WTC11 (cell line): ENCODE measurements around the gene SCNN1A. TPM values are rescaled to one million over a fixed set of nuclear protein-coding genes. Genes with fewer than 3 reads are reported as not detected.

Experiments
- ATAC-seq: fragments of 200-7000 bp; cut with Tn5 transposase; 2 replicates; pipeline ENCODE4 v1.10.0; 2021; ENCODE audit warnings: mild to moderate bottlenecking, moderate library complexity
- CTCF ChIA-PET: fragments of 300-600 bp; sonication (Branson Sonifier 250); formaldehyde crosslinking; loops from one replicate; lab custom pipeline; 2021; ENCODE audit warnings: antibody characterized with exemption; lab: Charles Lee
- POLR2A ChIA-PET: fragments of 350-600 bp; sonication (Branson Sonifier 250); formaldehyde crosslinking; loops from one replicate; lab custom pipeline; 2021; ENCODE audit warnings: antibody characterized with exemption; lab: Charles Lee
- DNase-seq: peaks from one replicate; pipeline ENCODE4 v3.0.0; 2021; ENCODE audit warnings: low spot score
- H3K27ac Mint-ChIP-seq: 2 replicates; pipeline ENCODE4 v1.8.0; 2021; ENCODE audit warnings: mixed read lengths
- H3K27me3 Mint-ChIP-seq: 2 replicates; pipeline ENCODE4 v1.8.0; 2021; ENCODE audit warnings: low read depth, mild to moderate bottlenecking, moderate library complexity, mixed read lengths
- H3K36me3 Mint-ChIP-seq: 2 replicates; pipeline ENCODE4 v1.8.0; 2021; ENCODE audit warnings: mixed read lengths
- H3K4me1 Mint-ChIP-seq: 2 replicates; pipeline ENCODE4 v1.8.0; 2022; ENCODE audit warnings: mixed read lengths
- H3K4me3 Mint-ChIP-seq: 2 replicates; pipeline ENCODE4 v1.8.0; 2021; ENCODE audit warnings: mild to moderate bottlenecking, moderate library complexity, mixed read lengths
- H3K9me3 Mint-ChIP-seq: 2 replicates; pipeline ENCODE4 v1.8.0; 2021; ENCODE audit warnings: mixed read lengths
- ATF1 ChIP-seq: sonication (generic); formaldehyde crosslinking; IDR thresholded peaks from 2 replicates; pipeline ENCODE4 v1.8.1; 2023; ENCODE audit warnings: mild to moderate bottlenecking, moderate library complexity, missing genetic modification reagents
- CBFB ChIP-seq: sonication (generic); formaldehyde crosslinking; IDR thresholded peaks from 2 replicates; pipeline ENCODE4 v1.8.1; 2022; ENCODE audit warnings: mild to moderate bottlenecking, low read depth, missing genetic modification reagents
- CREB1 ChIP-seq: sonication (generic); formaldehyde crosslinking; IDR thresholded peaks from 2 replicates; pipeline ENCODE4 v1.8.0; 2023; ENCODE audit warnings: mild to moderate bottlenecking, missing genetic modification reagents
- ESRRA ChIP-seq: sonication (generic); formaldehyde crosslinking; IDR thresholded peaks from 2 replicates; pipeline ENCODE4 v1.8.1; 2022; ENCODE audit warnings: mild to moderate bottlenecking, missing genetic modification reagents, borderline replicate concordance
- ETV6 ChIP-seq: sonication (generic); formaldehyde crosslinking; IDR thresholded peaks from 2 replicates; pipeline ENCODE4 v1.8.1; 2022; ENCODE audit warnings: mild to moderate bottlenecking, missing genetic modification reagents
- FOXK1 ChIP-seq: sonication (generic); formaldehyde crosslinking; IDR thresholded peaks from 2 replicates; pipeline ENCODE4 v1.8.0; 2022; ENCODE audit warnings: mild to moderate bottlenecking, moderate library complexity, missing genetic modification reagents
- JAZF1 ChIP-seq: fragments of 250-450 bp; sonication (Bioruptor Pico); IDR thresholded peaks from 2 replicates; pipeline ENCODE4 v1.9.0; 2021; ENCODE audit warnings: moderate library complexity, mild to moderate bottlenecking, inconsistent platforms
- MXD4 ChIP-seq: fragments of 250-450 bp; sonication (Bioruptor Pico); IDR thresholded peaks from 2 replicates; pipeline ENCODE4 v1.8.0; 2021; ENCODE audit warnings: mild to moderate bottlenecking, moderate library complexity, borderline replicate concordance
- MYBL2 ChIP-seq: sonication (generic); formaldehyde crosslinking; IDR thresholded peaks from 2 replicates; pipeline ENCODE4 v1.8.1; 2023; ENCODE audit warnings: mild to moderate bottlenecking, moderate library complexity, missing genetic modification reagents
- NFE2L1 ChIP-seq: sonication (generic); formaldehyde crosslinking; IDR thresholded peaks from 2 replicates; pipeline ENCODE4 v1.8.1; 2023; ENCODE audit warnings: missing genetic modification reagents
- NFYB ChIP-seq: sonication (generic); formaldehyde crosslinking; conservative IDR thresholded peaks from 2 replicates; pipeline ENCODE4 v1.8.0; 2022; ENCODE audit warnings: low read depth, missing genetic modification reagents
- NR3C1 ChIP-seq: sonication (generic); formaldehyde crosslinking; conservative IDR thresholded peaks from 2 replicates; pipeline ENCODE4 v1.8.1; 2023; ENCODE audit warnings: low read depth, mild to moderate bottlenecking, missing genetic modification reagents
- RELA ChIP-seq: sonication (generic); formaldehyde crosslinking; IDR thresholded peaks from 2 replicates; pipeline ENCODE4 v1.8.1; 2022; ENCODE audit warnings: missing genetic modification reagents, mild to moderate bottlenecking, borderline replicate concordance
- RORB ChIP-seq: fragments of 250-450 bp; sonication (Bioruptor Pico); IDR thresholded peaks from 2 replicates; pipeline ENCODE4 v1.9.0; 2021; ENCODE audit warnings: mild to moderate bottlenecking
- TEAD1 ChIP-seq: sonication (generic); formaldehyde crosslinking; IDR thresholded peaks from 2 replicates; pipeline ENCODE4 v1.8.0; 2022; ENCODE audit warnings: mild to moderate bottlenecking, missing genetic modification reagents
- TEAD4 ChIP-seq: sonication (generic); formaldehyde crosslinking; IDR thresholded peaks from 2 replicates; pipeline ENCODE4 v1.8.0; 2022; ENCODE audit warnings: mild to moderate bottlenecking, missing genetic modification reagents
- ZNF138 ChIP-seq: sonication (generic); formaldehyde crosslinking; conservative IDR thresholded peaks from 2 replicates; pipeline ENCODE4 v1.8.1; 2022; ENCODE audit warnings: mild to moderate bottlenecking, moderate library complexity, missing genetic modification reagents
- ZNF263 ChIP-seq: sonication (generic); formaldehyde crosslinking; IDR thresholded peaks from 2 replicates; pipeline ENCODE4 v1.8.1; 2022; ENCODE audit warnings: low read depth, mild to moderate bottlenecking, moderate library complexity, missing genetic modification reagents
- ZNF396 ChIP-seq: fragments of 250-450 bp; sonication (Bioruptor Pico); IDR thresholded peaks from 2 replicates; pipeline ENCODE4 v1.8.0; 2021; ENCODE audit warnings: mild to moderate bottlenecking, moderate library complexity, borderline replicate concordance
- total RNA-seq: library from RNA; stranded (reverse); gene quantifications from 3 replicates; pipeline ENCODE4 v1.2.3, GENCODE V29; 2021
- TF ChIP-seq, protein P1 (sequence below): sonication (generic); formaldehyde crosslinking; IDR thresholded peaks from 2 replicates; pipeline ENCODE4 v1.8.0; 2022; ENCODE audit warnings: missing genetic modification reagents
- TF ChIP-seq, protein P2 (sequence below): sonication (generic); formaldehyde crosslinking; IDR thresholded peaks from 2 replicates; pipeline ENCODE4 v1.8.1; 2023; ENCODE audit warnings: mild to moderate bottlenecking, moderate library complexity, missing genetic modification reagents
- TF ChIP-seq, protein P3 (sequence below): sonication (generic); formaldehyde crosslinking; IDR thresholded peaks from 2 replicates; pipeline ENCODE4 v1.8.1; 2023; ENCODE audit warnings: mild to moderate bottlenecking, missing genetic modification reagents, moderate library complexity
- TF ChIP-seq, protein P4 (sequence below): sonication (generic); formaldehyde crosslinking; IDR thresholded peaks from 2 replicates; pipeline ENCODE4 v1.8.0; 2022; ENCODE audit warnings: mild to moderate bottlenecking, missing genetic modification reagents
- TF ChIP-seq, protein P5 (sequence below): fragments of 250-450 bp; sonication (Bioruptor Pico); IDR thresholded peaks from 2 replicates; pipeline ENCODE4 v1.8.0; 2021; ENCODE audit warnings: mild to moderate bottlenecking
- TF ChIP-seq, protein P6 (sequence below): sonication (generic); formaldehyde crosslinking; IDR thresholded peaks from 2 replicates; pipeline ENCODE4 v1.8.0; 2023; ENCODE audit warnings: missing genetic modification reagents
- TF ChIP-seq, protein P7 (sequence below): sonication (generic); formaldehyde crosslinking; IDR thresholded peaks from 2 replicates; pipeline ENCODE4 v1.8.0; 2022; ENCODE audit warnings: mild to moderate bottlenecking, missing genetic modification reagents

Gene SCNN1A
- total RNA-seq, 1 experiment from 2014 or later, result 100 TPM

DNA sequence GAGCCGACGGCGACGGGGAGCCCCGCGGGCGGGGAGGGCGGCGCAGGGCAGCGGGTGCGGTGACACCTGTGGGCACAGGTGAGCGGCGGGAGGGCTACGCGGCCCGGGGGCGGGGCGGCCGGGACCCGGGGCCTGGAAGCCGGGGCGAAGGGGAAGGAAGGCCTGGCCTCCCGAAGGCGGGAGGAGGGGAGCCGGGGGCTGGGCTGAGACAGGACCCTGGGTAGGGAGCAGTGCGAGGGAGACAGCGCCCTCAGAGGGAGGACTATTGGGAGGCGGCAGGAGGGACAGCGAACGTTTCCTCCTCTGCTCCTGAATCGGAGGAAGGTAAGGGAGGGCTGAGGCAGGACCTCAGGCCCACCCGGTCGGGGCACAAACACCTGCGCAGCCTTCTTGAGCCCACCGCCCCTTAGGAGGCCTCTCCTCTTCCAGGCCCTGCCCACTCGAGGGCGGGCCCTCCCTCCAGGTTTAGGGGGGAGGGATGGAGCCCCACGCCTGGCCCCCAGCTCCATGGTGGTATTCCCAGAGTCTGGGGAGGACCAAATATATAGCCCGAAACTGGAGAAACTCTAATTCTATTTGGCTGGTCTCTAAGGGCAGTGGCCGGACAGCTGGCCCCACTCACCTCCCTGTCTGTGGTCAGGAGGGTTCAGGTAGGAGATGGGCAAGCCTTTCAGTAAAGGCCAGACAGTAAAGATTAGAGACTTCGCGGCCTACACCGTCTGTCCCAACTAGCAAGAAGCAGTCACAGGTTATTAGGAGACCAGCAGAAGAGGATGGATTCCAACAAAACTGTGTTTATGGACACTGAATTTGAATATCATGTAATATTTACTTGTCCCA, 64.4 kb downstream of the SCNN1A start:
- Mint-ChIP-seq H3K9me3 (no peaks in the 10 kb centered on the region), H3K27me3 (peaks cover 11% of the 10 kb centered on the region), H3K4me3 (peak overlapping the region; percentile 66), H3K4me1 (peaks cover 23% of the 10 kb centered on the region), H3K36me3 (peaks cover 21% of the 10 kb centered on the region), H3K27ac (no peak overlapping the region)
- ChIA-PET POLR2A (no interaction called here), CTCF (interaction anchor here (0.6 to 3.3 kb wide), 6 partner anchors 25 to 253 kb away, joined by 3 to 13 read pairs (median 3); partner anchors contain the start of gene TNFRSF1A)
- DNase-seq (peak; percentile 77), ATAC-seq (peak; percentile 69)
- TF ChIP-seq, protein P1, sequence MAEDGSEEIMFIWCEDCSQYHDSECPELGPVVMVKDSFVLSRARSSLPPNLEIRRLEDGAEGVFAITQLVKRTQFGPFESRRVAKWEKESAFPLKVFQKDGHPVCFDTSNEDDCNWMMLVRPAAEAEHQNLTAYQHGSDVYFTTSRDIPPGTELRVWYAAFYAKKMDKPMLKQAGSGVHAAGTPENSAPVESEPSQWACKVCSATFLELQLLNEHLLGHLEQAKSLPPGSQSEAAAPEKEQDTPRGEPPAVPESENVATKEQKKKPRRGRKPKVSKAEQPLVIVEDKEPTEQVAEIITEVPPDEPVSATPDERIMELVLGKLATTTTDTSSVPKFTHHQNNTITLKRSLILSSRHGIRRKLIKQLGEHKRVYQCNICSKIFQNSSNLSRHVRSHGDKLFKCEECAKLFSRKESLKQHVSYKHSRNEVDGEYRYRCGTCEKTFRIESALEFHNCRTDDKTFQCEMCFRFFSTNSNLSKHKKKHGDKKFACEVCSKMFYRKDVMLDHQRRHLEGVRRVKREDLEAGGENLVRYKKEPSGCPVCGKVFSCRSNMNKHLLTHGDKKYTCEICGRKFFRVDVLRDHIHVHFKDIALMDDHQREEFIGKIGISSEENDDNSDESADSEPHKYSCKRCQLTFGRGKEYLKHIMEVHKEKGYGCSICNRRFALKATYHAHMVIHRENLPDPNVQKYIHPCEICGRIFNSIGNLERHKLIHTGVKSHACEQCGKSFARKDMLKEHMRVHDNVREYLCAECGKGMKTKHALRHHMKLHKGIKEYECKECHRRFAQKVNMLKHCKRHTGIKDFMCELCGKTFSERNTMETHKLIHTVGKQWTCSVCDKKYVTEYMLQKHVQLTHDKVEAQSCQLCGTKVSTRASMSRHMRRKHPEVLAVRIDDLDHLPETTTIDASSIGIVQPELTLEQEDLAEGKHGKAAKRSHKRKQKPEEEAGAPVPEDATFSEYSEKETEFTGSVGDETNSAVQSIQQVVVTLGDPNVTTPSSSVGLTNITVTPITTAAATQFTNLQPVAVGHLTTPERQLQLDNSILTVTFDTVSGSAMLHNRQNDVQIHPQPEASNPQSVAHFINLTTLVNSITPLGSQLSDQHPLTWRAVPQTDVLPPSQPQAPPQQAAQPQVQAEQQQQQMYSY (CRISPR knock-in tag), result peak; percentile 27; the same call in 1 of the 2 replicates
- TF ChIP-seq FOXK1 (CRISPR knock-in tag) (peak; percentile 20; the same call in 1 of the 2 replicates), CREB1 (no peak), TEAD1 (CRISPR knock-in tag) (no peak), ATF1 (CRISPR knock-in tag) (no peak), RORB (CRISPR knock-in tag) (no peak), NFYB (CRISPR knock-in tag) (no peak), RELA (no peak), CBFB (CRISPR knock-in tag) (no peak), ZNF263 (CRISPR knock-in tag) (peak; percentile 57), ETV6 (CRISPR knock-in tag) (peak; percentile 71; the same call in 1 of the 2 replicates), MYBL2 (CRISPR knock-in tag) (0 out of 2 replicates have a peak, but pooled peaks have one; percentile 20), NR3C1 (CRISPR knock-in tag) (no peak), MXD4 (CRISPR knock-in tag) (no peak), ESRRA (CRISPR knock-in tag) (0 out of 2 replicates have a peak, but pooled peaks have one; percentile 10), ZNF138 (no peak), JAZF1 (CRISPR knock-in tag) (no peak), TEAD4 (CRISPR knock-in tag) (no peak), NFE2L1 (CRISPR knock-in tag) (no peak), ZNF396 (no peak)
- TF ChIP-seq, protein P2, sequence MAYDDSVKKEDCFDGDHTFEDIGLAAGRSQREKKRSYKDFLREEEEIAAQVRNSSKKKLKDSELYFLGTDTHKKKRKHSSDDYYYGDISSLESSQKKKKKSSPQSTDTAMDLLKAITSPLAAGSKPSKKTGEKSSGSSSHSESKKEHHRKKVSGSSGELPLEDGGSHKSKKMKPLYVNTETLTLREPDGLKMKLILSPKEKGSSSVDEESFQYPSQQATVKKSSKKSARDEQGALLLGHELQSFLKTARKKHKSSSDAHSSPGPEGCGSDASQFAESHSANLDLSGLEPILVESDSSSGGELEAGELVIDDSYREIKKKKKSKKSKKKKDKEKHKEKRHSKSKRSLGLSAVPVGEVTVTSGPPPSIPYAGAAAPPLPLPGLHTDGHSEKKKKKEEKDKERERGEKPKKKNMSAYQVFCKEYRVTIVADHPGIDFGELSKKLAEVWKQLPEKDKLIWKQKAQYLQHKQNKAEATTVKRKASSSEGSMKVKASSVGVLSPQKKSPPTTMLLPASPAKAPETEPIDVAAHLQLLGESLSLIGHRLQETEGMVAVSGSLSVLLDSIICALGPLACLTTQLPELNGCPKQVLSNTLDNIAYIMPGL (CRISPR knock-in tag), result peak; percentile 12; the same call in 1 of the 2 replicates
- TF ChIP-seq, protein P3, sequence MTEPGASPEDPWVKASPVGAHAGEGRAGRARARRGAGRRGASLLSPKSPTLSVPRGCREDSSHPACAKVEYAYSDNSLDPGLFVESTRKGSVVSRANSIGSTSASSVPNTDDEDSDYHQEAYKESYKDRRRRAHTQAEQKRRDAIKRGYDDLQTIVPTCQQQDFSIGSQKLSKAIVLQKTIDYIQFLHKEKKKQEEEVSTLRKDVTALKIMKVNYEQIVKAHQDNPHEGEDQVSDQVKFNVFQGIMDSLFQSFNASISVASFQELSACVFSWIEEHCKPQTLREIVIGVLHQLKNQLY, result no peak
- TF ChIP-seq, protein P4, sequence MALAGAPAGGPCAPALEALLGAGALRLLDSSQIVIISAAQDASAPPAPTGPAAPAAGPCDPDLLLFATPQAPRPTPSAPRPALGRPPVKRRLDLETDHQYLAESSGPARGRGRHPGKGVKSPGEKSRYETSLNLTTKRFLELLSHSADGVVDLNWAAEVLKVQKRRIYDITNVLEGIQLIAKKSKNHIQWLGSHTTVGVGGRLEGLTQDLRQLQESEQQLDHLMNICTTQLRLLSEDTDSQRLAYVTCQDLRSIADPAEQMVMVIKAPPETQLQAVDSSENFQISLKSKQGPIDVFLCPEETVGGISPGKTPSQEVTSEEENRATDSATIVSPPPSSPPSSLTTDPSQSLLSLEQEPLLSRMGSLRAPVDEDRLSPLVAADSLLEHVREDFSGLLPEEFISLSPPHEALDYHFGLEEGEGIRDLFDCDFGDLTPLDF (CRISPR knock-in tag), result no peak
- TF ChIP-seq, protein P5, sequence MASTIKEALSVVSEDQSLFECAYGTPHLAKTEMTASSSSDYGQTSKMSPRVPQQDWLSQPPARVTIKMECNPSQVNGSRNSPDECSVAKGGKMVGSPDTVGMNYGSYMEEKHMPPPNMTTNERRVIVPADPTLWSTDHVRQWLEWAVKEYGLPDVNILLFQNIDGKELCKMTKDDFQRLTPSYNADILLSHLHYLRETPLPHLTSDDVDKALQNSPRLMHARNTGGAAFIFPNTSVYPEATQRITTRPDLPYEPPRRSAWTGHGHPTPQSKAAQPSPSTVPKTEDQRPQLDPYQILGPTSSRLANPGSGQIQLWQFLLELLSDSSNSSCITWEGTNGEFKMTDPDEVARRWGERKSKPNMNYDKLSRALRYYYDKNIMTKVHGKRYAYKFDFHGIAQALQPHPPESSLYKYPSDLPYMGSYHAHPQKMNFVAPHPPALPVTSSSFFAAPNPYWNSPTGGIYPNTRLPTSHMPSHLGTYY (CRISPR knock-in tag), result no peak
- TF ChIP-seq, protein P6, sequence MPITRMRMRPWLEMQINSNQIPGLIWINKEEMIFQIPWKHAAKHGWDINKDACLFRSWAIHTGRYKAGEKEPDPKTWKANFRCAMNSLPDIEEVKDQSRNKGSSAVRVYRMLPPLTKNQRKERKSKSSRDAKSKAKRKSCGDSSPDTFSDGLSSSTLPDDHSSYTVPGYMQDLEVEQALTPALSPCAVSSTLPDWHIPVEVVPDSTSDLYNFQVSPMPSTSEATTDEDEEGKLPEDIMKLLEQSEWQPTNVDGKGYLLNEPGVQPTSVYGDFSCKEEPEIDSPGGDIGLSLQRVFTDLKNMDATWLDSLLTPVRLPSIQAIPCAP, result no peak
- TF ChIP-seq, protein P7, sequence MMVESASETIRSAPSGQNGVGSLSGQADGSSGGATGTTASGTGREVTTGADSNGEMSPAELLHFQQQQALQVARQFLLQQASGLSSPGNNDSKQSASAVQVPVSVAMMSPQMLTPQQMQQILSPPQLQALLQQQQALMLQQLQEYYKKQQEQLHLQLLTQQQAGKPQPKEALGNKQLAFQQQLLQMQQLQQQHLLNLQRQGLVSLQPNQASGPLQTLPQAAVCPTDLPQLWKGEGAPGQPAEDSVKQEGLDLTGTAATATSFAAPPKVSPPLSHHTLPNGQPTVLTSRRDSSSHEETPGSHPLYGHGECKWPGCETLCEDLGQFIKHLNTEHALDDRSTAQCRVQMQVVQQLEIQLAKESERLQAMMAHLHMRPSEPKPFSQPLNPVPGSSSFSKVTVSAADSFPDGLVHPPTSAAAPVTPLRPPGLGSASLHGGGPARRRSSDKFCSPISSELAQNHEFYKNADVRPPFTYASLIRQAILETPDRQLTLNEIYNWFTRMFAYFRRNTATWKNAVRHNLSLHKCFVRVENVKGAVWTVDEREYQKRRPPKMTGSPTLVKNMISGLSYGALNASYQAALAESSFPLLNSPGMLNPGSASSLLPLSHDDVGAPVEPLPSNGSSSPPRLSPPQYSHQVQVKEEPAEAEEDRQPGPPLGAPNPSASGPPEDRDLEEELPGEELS (CRISPR knock-in tag), result peak; percentile 83
